ENCODE results near the gene LCMT1.

GRCh38 chr16:25114121-25114520 lies 2.6 kb downstream of the LCMT1 start:
- TF ChIP-seq CTCF (IDR thresholded peaks at IDR 0.05) (no peak), POLR2AphosphoS5 (IDR thresholded peaks at IDR 0.05; ENCODE audit: low read depth, low read length) (no peak)
